ENCODE results near the gene FTCD.
"Not testable (repeated sequence)": the region's sequence is repeated elsewhere in the genome, so short reads cannot be mapped to it uniquely, and the experiment has no call there.

The FTCD gene

GRCh38 chr21:46148106-46148505 is 7.3 kb downstream of the FTCD start:
- Histone ChIP-seq H3K27ac (ENCODE audit: low read length) (no peak overlapping the region), H3K9ac (ENCODE audit: low read depth, low read length) (no peak overlapping the region), H3K4me3 (ENCODE audit: low read length) (no peak overlapping the region), H3K36me3 (ENCODE audit: insufficient read depth, low read depth, low read length) (no peaks in the 10 kb centered on the region), H3K4me1 (ENCODE audit: insufficient read depth, low read length) (peaks cover 5% of the 10 kb centered on the region; the same call in 1 of the 2 replicates), H3K9me3 (ENCODE audit: insufficient read depth, low read depth, low read length) (no peaks in the 10 kb centered on the region), H3K27me3 (ENCODE audit: insufficient read depth, low read length) (no peaks in the 10 kb centered on the region)

- H3K27me3 ChIP-seq (ENCODE audit: insufficient read depth, low read length); H3K9ac ChIP-seq (ENCODE audit: low read depth, low read length); H3K27ac ChIP-seq (ENCODE audit: low read length); H3K4me3 ChIP-seq (ENCODE audit: low read length); H3K9me3 ChIP-seq (ENCODE audit: insufficient read depth, low read depth, low read length); H3K4me1 ChIP-seq (ENCODE audit: insufficient read depth, low read length); H3K36me3 ChIP-seq (ENCODE audit: insufficient read depth, low read depth, low read length): not testable (repeated sequence)
Observed at GRCh38 chr21:46147429-46147828, 8.0 kb downstream of the FTCD start.

- Histone ChIP-seq H3K36me3 (ENCODE audit: insufficient read depth, low read depth, low read length) (no peaks in the 10 kb centered on the region), H3K27me3 (ENCODE audit: insufficient read depth, low read length) (no peaks in the 10 kb centered on the region), H3K9ac (ENCODE audit: low read depth, low read length) (no peak overlapping the region), H3K4me1 (ENCODE audit: insufficient read depth, low read length) (no peaks in the 10 kb centered on the region; the same call in 1 of the 2 replicates), H3K27ac (ENCODE audit: low read length) (no peak overlapping the region), H3K9me3 (ENCODE audit: insufficient read depth, low read depth, low read length) (no peaks in the 10 kb centered on the region), H3K4me3 (ENCODE audit: low read length) (no peak overlapping the region)
Observed at GRCh38 chr21:46146856-46147255, 8.5 kb downstream of the FTCD start.

- no peak overlapping the region for H3K27ac ChIP-seq (ENCODE audit: low read length)
- H3K9ac ChIP-seq (ENCODE audit: low read depth, low read length) = no peak overlapping the region
- no peaks in the 10 kb centered on the region for H3K4me1 ChIP-seq (ENCODE audit: insufficient read depth, low read length)
- no peaks in the 10 kb centered on the region for H3K36me3 ChIP-seq (ENCODE audit: insufficient read depth, low read depth, low read length)
- H3K27me3 ChIP-seq (ENCODE audit: insufficient read depth, low read length) = no peaks in the 10 kb centered on the region
- H3K9me3 ChIP-seq (ENCODE audit: insufficient read depth, low read depth, low read length) = no peaks in the 10 kb centered on the region
- H3K4me3 ChIP-seq (ENCODE audit: low read length) = no peak overlapping the region
Observed at GRCh38 chr21:46145840-46146691, 9.3 kb downstream of the FTCD start.

- Histone ChIP-seq H3K27ac (ENCODE audit: low read length) (no peak overlapping the region), H3K9ac (ENCODE audit: low read depth, low read length) (no peak overlapping the region), H3K27me3 (ENCODE audit: insufficient read depth, low read length) (no peaks in the 10 kb centered on the region), H3K4me1 (ENCODE audit: insufficient read depth, low read length) (no peaks in the 10 kb centered on the region), H3K36me3 (ENCODE audit: insufficient read depth, low read depth, low read length) (no peaks in the 10 kb centered on the region), H3K4me3 (ENCODE audit: low read length) (no peak overlapping the region), H3K9me3 (ENCODE audit: insufficient read depth, low read depth, low read length) (no peaks in the 10 kb centered on the region)
Observed at GRCh38 chr21:46145159-46145839, 10.1 kb downstream of the FTCD start.

- Histone ChIP-seq H3K4me3 (ENCODE audit: low read length) (no peak overlapping the region), H3K36me3 (ENCODE audit: insufficient read depth, low read depth, low read length) (no peaks in the 10 kb centered on the region), H3K9me3 (ENCODE audit: insufficient read depth, low read depth, low read length) (no peaks in the 10 kb centered on the region), H3K27ac (ENCODE audit: low read length) (no peak overlapping the region), H3K27me3 (ENCODE audit: insufficient read depth, low read length) (no peaks in the 10 kb centered on the region), H3K4me1 (ENCODE audit: insufficient read depth, low read length) (no peaks in the 10 kb centered on the region), H3K9ac (ENCODE audit: low read depth, low read length) (no peak overlapping the region)
Observed at GRCh38 chr21:46144464-46145070, 10.8 kb downstream of the FTCD start.

GRCh38 chr21:46142582-46143473 is 12.6 kb downstream of the FTCD start:
- Histone ChIP-seq H3K27ac (ENCODE audit: low read length) (no peak overlapping the region), H3K4me1 (ENCODE audit: insufficient read depth, low read length) (no peaks in the 10 kb centered on the region), H3K27me3 (ENCODE audit: insufficient read depth, low read length) (no peaks in the 10 kb centered on the region), H3K4me3 (ENCODE audit: low read length) (no peak overlapping the region), H3K36me3 (ENCODE audit: insufficient read depth, low read depth, low read length) (no peaks in the 10 kb centered on the region), H3K9me3 (ENCODE audit: insufficient read depth, low read depth, low read length) (no peaks in the 10 kb centered on the region), H3K9ac (ENCODE audit: low read depth, low read length) (no peak overlapping the region)

- H3K9ac ChIP-seq (ENCODE audit: low read depth, low read length) = no peak overlapping the region
- H3K27me3 ChIP-seq (ENCODE audit: insufficient read depth, low read length) = no peaks in the 10 kb centered on the region
- H3K4me1 ChIP-seq (ENCODE audit: insufficient read depth, low read length) = no peaks in the 10 kb centered on the region
- H3K27ac ChIP-seq (ENCODE audit: low read length) = no peak overlapping the region
- H3K9me3 ChIP-seq (ENCODE audit: insufficient read depth, low read depth, low read length) = no peaks in the 10 kb centered on the region
- no peaks in the 10 kb centered on the region for H3K36me3 ChIP-seq (ENCODE audit: insufficient read depth, low read depth, low read length)
- H3K4me3 ChIP-seq (ENCODE audit: low read length) = no peak overlapping the region
Observed at GRCh38 chr21:46141767-46142581, 13.4 kb downstream of the FTCD start.

- not testable (repeated sequence) for H3K4me1 ChIP-seq (ENCODE audit: insufficient read depth, low read length); H3K27me3 ChIP-seq (ENCODE audit: insufficient read depth, low read length); H3K27ac ChIP-seq (ENCODE audit: low read length); H3K9ac ChIP-seq (ENCODE audit: low read depth, low read length); H3K9me3 ChIP-seq (ENCODE audit: insufficient read depth, low read depth, low read length); H3K36me3 ChIP-seq (ENCODE audit: insufficient read depth, low read depth, low read length); H3K4me3 ChIP-seq (ENCODE audit: low read length)
Observed at GRCh38 chr21:46140352-46141003, 14.9 kb downstream of the FTCD start.

- Histone ChIP-seq H3K9ac (ENCODE audit: low read depth, low read length) (no peak overlapping the region), H3K27me3 (ENCODE audit: insufficient read depth, low read length) (no peaks in the 10 kb centered on the region), H3K27ac (ENCODE audit: low read length) (no peak overlapping the region), H3K4me3 (ENCODE audit: low read length) (no peak overlapping the region), H3K4me1 (ENCODE audit: insufficient read depth, low read length) (no peaks in the 10 kb centered on the region), H3K9me3 (ENCODE audit: insufficient read depth, low read depth, low read length) (no peaks in the 10 kb centered on the region), H3K36me3 (ENCODE audit: insufficient read depth, low read depth, low read length) (no peaks in the 10 kb centered on the region)
Observed at GRCh38 chr21:46139686-46140085, 15.7 kb downstream of the FTCD start.
